Panc1 (cell line): Measurements from ENCODE around the gene LY6G6F. TPM values are rescaled to one million over a fixed set of nuclear protein-coding genes. Genes with fewer than 3 reads are reported as not detected.

Source experiments
- ATAC-seq: fragments of 200-7000 bp; cut with Tn5 transposase; 2 replicates; pipeline ENCODE4 v1.9.1; 2020; ENCODE audit warnings: mild to moderate bottlenecking, moderate library complexity
- BruUV-seq: library from RNA; stranded (reverse); fragments of 400-500 nt; replicated peaks from 2 replicates; lab custom pipeline; 2021; lab: Mats Ljungman, UMichigan
- CTCF ChIA-PET: fragments of 300-600 bp; sonication (Branson Sonifier 250); formaldehyde crosslinking; loops from one replicate; lab custom pipeline; 2022; ENCODE audit warnings: antibody characterized with exemption; lab: Charles Lee
- POLR2A ChIA-PET: fragments of 300-600 bp; sonication (Branson Sonifier 250); formaldehyde crosslinking; loops from one replicate; lab custom pipeline; 2022; ENCODE audit warnings: antibody characterized with exemption; lab: Charles Lee
- DNase-seq: peaks from one replicate; pipeline ENCODE4 v3.0.0-alpha.2; 2010; ENCODE audit warnings: low read depth, low spot score
- H3K27ac ChIP-seq: 2 replicates; pipeline ENCODE4 v1.5.1; 2011; ENCODE audit warnings: mild to moderate bottlenecking, low read length, inconsistent platforms
- H3K27me3 ChIP-seq: fragments of 200-500 bp; sonication (Bioruptor generic); 2 replicates; pipeline ENCODE4 v1.6.0; 2014; ENCODE audit warnings: low read length, inconsistent platforms; ENCODE audit not compliant: control insufficient read depth, insufficient read depth
- H3K36me3 ChIP-seq: fragments of 200-500 bp; sonication (Bioruptor generic); 2 replicates; pipeline ENCODE4 v1.5.1; 2014; ENCODE audit warnings: inconsistent platforms, mild to moderate bottlenecking, low read length, moderate library complexity; ENCODE audit not compliant: control insufficient read depth, insufficient read depth
- H3K4me1 ChIP-seq: 2 replicates; pipeline ENCODE4 v1.5.1; 2011; ENCODE audit warnings: inconsistent platforms, mild to moderate bottlenecking, low read length, moderate library complexity; ENCODE audit not compliant: control insufficient read depth, insufficient read depth
- H3K4me3 ChIP-seq, 2 experiments: 2 replicates each; pipeline ENCODE4 v1.5.1; 2011 to 2012; ENCODE audit warnings: low read depth in 2 of 2, low read length in 2 of 2, mild to moderate bottlenecking in 2 of 2, inconsistent platforms in 1 of 2, moderate library complexity in 1 of 2
- H3K9me3 ChIP-seq: fragments of 200-500 bp; sonication (Bioruptor generic); 2 replicates; pipeline ENCODE4 v1.5.1; 2014; ENCODE audit warnings: low read depth, mild to moderate bottlenecking, inconsistent platforms, low read length, moderate library complexity; ENCODE audit not compliant: control insufficient read depth, insufficient read depth
- CTCF ChIP-seq: fragments of 450-650 bp; IDR thresholded peaks from 2 replicates; pipeline ENCODE4 v1.5.1; 2017; ENCODE audit warnings: mild to moderate bottlenecking
- POLR2AphosphoS5 ChIP-seq: IDR thresholded peaks from 2 replicates; pipeline ENCODE4 v1.6.1; 2012; ENCODE audit warnings: mild to moderate bottlenecking, low read depth, low read length, moderate library complexity
- REST ChIP-seq, 2 experiments: IDR thresholded peaks; 2 replicates each; pipeline ENCODE4 v1.6.1; 2011 to 2012; ENCODE audit warnings: low read depth in 2 of 2, control low read depth in 1 of 2, low read length in 1 of 2, mild to moderate bottlenecking in 1 of 2, moderate library complexity in 1 of 2; ENCODE audit not compliant: insufficient read depth in 1 of 2
- SIN3A ChIP-seq: IDR thresholded peaks from 2 replicates; pipeline ENCODE4 v1.6.1; 2012; ENCODE audit warnings: low read depth, mild to moderate bottlenecking, low read length, moderate library complexity, borderline replicate concordance; ENCODE audit not compliant: insufficient read depth
- TCF7L2 ChIP-seq: IDR thresholded peaks from 2 replicates; pipeline ENCODE4 v1.6.1; 2011; ENCODE audit warnings: mild to moderate bottlenecking, low read depth, low read length, inconsistent platforms
- in situ Hi-C: cut with HindIII; loops from 2 replicates; pipeline ENCODE4 v1.10.0; 2016; ENCODE audit warnings: low sequenced_read_pairs, low pct_unique_long_range_greater_than_20kb
- intact Hi-C: fragments of 100-400 bp; cut with micrococcal nuclease; formaldehyde crosslinking; loops from one replicate; pipeline ENCODE4 v1.10.0; 2022; ENCODE audit not compliant: unreplicated experiment
- total RNA-seq: library from RNA; stranded (reverse); gene quantifications from one replicate; pipeline ENCODE4 v1.2.1, GENCODE V29; 2021; ENCODE audit not compliant: unreplicated experiment

Gene LY6G6F
- total RNA-seq, 1 experiment from 2014 or later: not detected

GRCh38 chr6:31676322-31676903 lies 30.3 kb upstream of the LY6G6F start:
- DNase-seq (no peak), ATAC-seq (no peak)
- Histone ChIP-seq H3K27me3 (no peaks in the 10 kb centered on the region), H3K27ac (no peak overlapping the region), H3K4me3 (no peak overlapping the region), H3K9me3 (no peaks in the 10 kb centered on the region), H3K36me3 (peaks cover 4% of the 10 kb centered on the region; the same call in 1 of the 2 replicates), H3K4me1 (peaks cover 4% of the 10 kb centered on the region; the same call in 1 of the 2 replicates)
- intact Hi-C loops: no loop called here
- in situ Hi-C loops: no loop called here
- TF ChIP-seq REST (IDR thresholded peaks at IDR 0.05; ENCODE audit: insufficient read depth in 1 of 2, low read depth in 2 of 2, low read length in 1 of 2) (no peak), SIN3A (no peak), POLR2AphosphoS5 (no peak), TCF7L2 (no peak), CTCF (no peak)
- ChIA-PET CTCF (no interaction called here), POLR2A (no interaction called here)
- BruUV-seq: no TSS peak

DNA sequence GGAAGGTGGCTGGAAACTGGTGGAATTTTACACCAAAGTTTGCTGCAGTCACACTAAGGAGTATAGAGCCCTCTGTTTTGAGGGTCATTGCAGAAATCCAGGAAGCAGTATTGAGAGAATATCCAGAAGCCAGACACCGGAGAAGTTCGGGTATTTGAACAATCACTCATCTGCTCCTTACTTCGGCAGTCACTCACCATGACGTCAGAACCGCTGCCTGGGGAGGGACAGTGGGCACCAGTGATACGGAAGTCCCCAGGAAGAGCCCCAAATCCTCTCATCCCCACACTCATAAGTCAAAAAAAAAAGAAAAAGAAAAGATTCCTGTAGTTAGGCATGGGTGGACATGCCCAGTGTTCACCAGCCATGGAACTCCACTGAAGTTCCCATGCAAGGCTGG lies 29.8 kb upstream of the LY6G6F start:
- no TSS peak for BruUV-seq
- no peaks in the 10 kb centered on the region for H3K27me3 ChIP-seq
- ATAC-seq (no peak), DNase-seq (no peak)
- no peaks in the 10 kb centered on the region; the same call in 1 of the 2 replicates for H3K36me3 ChIP-seq
- H3K27ac ChIP-seq: no peak overlapping the region
- intact Hi-C loops (no loop called here), in situ Hi-C loops (no loop called here)
- ChIA-PET POLR2A (no interaction called here), CTCF (no interaction called here)
- no peak for TF ChIP-seq REST (IDR thresholded peaks at IDR 0.05; ENCODE audit: insufficient read depth in 1 of 2, low read depth in 2 of 2, low read length in 1 of 2)
- no peak for TF ChIP-seq POLR2AphosphoS5
- no peak for TF ChIP-seq TCF7L2
- TF ChIP-seq CTCF: no peak
- no peak for TF ChIP-seq SIN3A
- no peaks in the 10 kb centered on the region for H3K9me3 ChIP-seq
- H3K4me1 ChIP-seq: peaks cover 4% of the 10 kb centered on the region; the same call in 1 of the 2 replicates
- no peak overlapping the region for H3K4me3 ChIP-seq
